Measurements from ENCODE around the gene CYP2U1.

- TF ChIP-seq POLR2A (IDR thresholded peaks at IDR 0.05) = no peak
- no peak for TF ChIP-seq CTCF (IDR thresholded peaks at IDR 0.05)
- TF ChIP-seq POLR2AphosphoS5 (IDR thresholded peaks at IDR 0.05) = no peak
- TF ChIP-seq EP300 (IDR thresholded peaks at IDR 0.05) = no peak
Observed at GRCh38 chr4:107917500-107917899, 13.8 kb upstream of the CYP2U1 start.

All from stomach (tissue), 4 donors.